GM12878 (cell line): ENCODE measurements around the gene MEGF11. TPM values are rescaled to one million over a fixed set of nuclear protein-coding genes. Genes with fewer than 3 reads are reported as not detected.

ENCODE experiments used
- ATAC-seq: fragments of 200-7000 bp; cut with Tn5 transposase; 3 replicates; pipeline ENCODE4 v1.9.1; 2020; ENCODE audit warnings: mild to moderate bottlenecking, moderate library complexity
- BruUV-seq: library from RNA; stranded (reverse); fragments of 400-500 nt; replicated peaks from 2 replicates; lab custom pipeline; 2021; lab: Mats Ljungman, UMichigan
- CTCF ChIA-PET: fragments of 300-600 bp; sonication (Branson Sonifier 250); formaldehyde crosslinking; extraction: SDS; loops from one replicate; lab custom pipeline; 2021; ENCODE audit warnings: inconsistent platforms; lab: Yijun Ruan, JAX
- POLR2A ChIA-PET: fragments of 350-600 bp; formaldehyde crosslinking; extraction: SDS; loops from one replicate; lab custom pipeline; 2021; ENCODE audit warnings: inconsistent platforms; lab: Charles Lee
- RAD21 ChIA-PET: fragments of 300-600 bp; sonication (Branson Sonifier 250); formaldehyde crosslinking; loops from one replicate; lab custom pipeline; 2023; ENCODE audit warnings: antibody characterized with exemption; ENCODE audit not compliant: unreplicated experiment; lab: Charles Lee
- SMC1A ChIA-PET: fragments of 300-600 bp; sonication (Branson Sonifier 250); formaldehyde crosslinking; loops from one replicate; lab custom pipeline; 2023; ENCODE audit not compliant: unreplicated experiment, uncharacterized antibody; lab: Charles Lee
- DNase-seq: peaks from one replicate; pipeline ENCODE4 v3.0.0-alpha.2; 2011; ENCODE audit warnings: low read depth, low spot score
- FAIRE-seq: peaks from 3 replicates; lab custom pipeline; 2011; peaks lifted over from hg19 to GRCh38; lab: Jason Lieb, UNC
- H2AFZ ChIP-seq: 2 replicates; pipeline ENCODE4 v1.6.0; 2011; ENCODE audit warnings: low read depth, low read length, control low read depth; ENCODE audit not compliant: control insufficient read depth
- H3K27ac ChIP-seq: 2 replicates; pipeline ENCODE4 v1.5.1; 2011; ENCODE audit warnings: control low read depth; ENCODE audit not compliant: control insufficient read depth, insufficient read depth
- H3K27me3 ChIP-seq, 2 experiments: replicated peaks in 1 of 2; 2 replicates each; pipeline versions ENCODE4 v1.6.0 to v1.6.1; 2011; ENCODE audit warnings: low read length in 1 of 2; ENCODE audit not compliant: control insufficient read depth in 2 of 2, insufficient read depth in 2 of 2
- H3K36me3 ChIP-seq, 2 experiments: 2 replicates each; pipeline ENCODE4 v1.5.1; 2011; ENCODE audit warnings: low read length in 1 of 2; ENCODE audit not compliant: control insufficient read depth in 2 of 2, insufficient read depth in 2 of 2
- H3K4me1 ChIP-seq: 2 replicates; pipeline ENCODE4 v1.6.1; 2011; ENCODE audit warnings: mild to moderate bottlenecking, low read length, moderate library complexity, mixed read lengths; ENCODE audit not compliant: control insufficient read depth, insufficient read depth
- H3K4me2 ChIP-seq: 2 replicates; pipeline ENCODE4 v1.6.0; 2011; ENCODE audit warnings: control low read depth; ENCODE audit not compliant: control insufficient read depth, insufficient read depth
- H3K4me3 ChIP-seq: fragments of 200-600 bp; sonication (generic); 2 replicates; pipeline ENCODE4 v1.5.1; 2016
- H3K79me2 ChIP-seq: 2 replicates; pipeline ENCODE4 v1.6.0; 2011; ENCODE audit warnings: low read length; ENCODE audit not compliant: control insufficient read depth, insufficient read depth
- H3K9ac ChIP-seq: 2 replicates; pipeline ENCODE4 v1.8.0; 2011; ENCODE audit warnings: low read length, control low read depth, mixed read lengths; ENCODE audit not compliant: control insufficient read depth, insufficient read depth
- H3K9me3 ChIP-seq: replicated peaks from 3 replicates; pipeline ENCODE4 v1.5.1; 2011; ENCODE audit warnings: mild to moderate bottlenecking, low read length; ENCODE audit not compliant: control insufficient read depth, insufficient read depth
- H4K20me1 ChIP-seq: 2 replicates; pipeline ENCODE4 v1.6.0; 2011; ENCODE audit not compliant: control insufficient read depth, insufficient read depth
- BACH1 ChIP-seq: fragments of 450-650 bp; IDR thresholded peaks from 2 replicates; pipeline ENCODE4 v1.6.1; 2017; ENCODE audit warnings: mild to moderate bottlenecking, borderline replicate concordance
- CUX1 ChIP-seq: IDR thresholded peaks from 2 replicates; pipeline ENCODE4 v1.6.1; 2012; ENCODE audit warnings: improper control_type of control experiment, low read depth, low read length; ENCODE audit not compliant: insufficient replicate concordance
- GABPA ChIP-seq: IDR thresholded peaks from 2 replicates; pipeline ENCODE4 v1.6.1; 2014; ENCODE audit warnings: antibody characterized with exemption, low read depth, mild to moderate bottlenecking, inconsistent platforms
- GATAD2B ChIP-seq: fragments of 450-650 bp; conservative IDR thresholded peaks from 2 replicates; pipeline ENCODE4 v1.6.1; 2017; ENCODE audit warnings: low read depth, mild to moderate bottlenecking, moderate library complexity
- NFIC ChIP-seq: IDR thresholded peaks from 2 replicates; pipeline ENCODE4 v1.6.1; 2012; ENCODE audit warnings: low read depth, mild to moderate bottlenecking, inconsistent platforms, low read length, moderate library complexity
- NR2C1 ChIP-seq: fragments of 450-650 bp; IDR thresholded peaks from 2 replicates; pipeline ENCODE4 v1.6.1; 2017; ENCODE audit warnings: antibody characterized with exemption, mild to moderate bottlenecking, moderate library complexity
- NR2F1 ChIP-seq: fragments of 450-650 bp; conservative IDR thresholded peaks from 2 replicates; pipeline ENCODE4 v1.6.1; 2017; ENCODE audit warnings: mild to moderate bottlenecking
- POLR2AphosphoS2 ChIP-seq: IDR thresholded peaks from 2 replicates; pipeline ENCODE4 v1.6.1; 2011; ENCODE audit warnings: low read depth, mild to moderate bottlenecking, low read length, improper control_type of control experiment, moderate library complexity
- SMARCA5 ChIP-seq: fragments of 450-650 bp; IDR thresholded peaks from 2 replicates; pipeline ENCODE4 v1.6.1; 2017; ENCODE audit warnings: mild to moderate bottlenecking
- SMC3 ChIP-seq: IDR thresholded peaks from 2 replicates; pipeline ENCODE4 v1.6.1; 2011; ENCODE audit warnings: low read length, improper control_type of control experiment, borderline replicate concordance
- WGBS: methylation state at CpG from one replicate; pipeline ENCODE4 v1.1.6; 2016; ENCODE audit warnings: low lambda C conversion rate; ENCODE audit not compliant: insufficient replicate concordance, insufficient coverage; ENCODE audit errors: missing lambda C conversion rate; 5-methylcytosine and 5-hydroxymethylcytosine counted together
- in situ Hi-C: fragments of 300-500 bp; cut with MboI; formaldehyde crosslinking; loops from 9 replicates; pipeline ENCODE4 v1.14.3; 2018; ENCODE audit warnings: mixed read lengths
- intact Hi-C: fragments of 100-400 bp; cut with micrococcal nuclease; formaldehyde crosslinking; loops from one replicate; pipeline ENCODE4 v1.14.2; 2022; ENCODE audit not compliant: unreplicated experiment
- polyA plus RNA-seq, 11 experiments: library from polyadenylated mRNA; depleted of rRNA in 4 of 11; unstranded in 6 of 11; stranded (reverse) in 5 of 11; fragments of >200 nt; fragmentation: Nextera tagmentation in 4 of 11; fragmentation: Illumina TruSeq in 1 of 11; extraction: Ambion mirVana in 4 of 11; extraction: Trizol in 1 of 11; gene quantifications; 1 replicate in 1 of 11; 2 replicates in 10 of 11; pipeline versions ENCODE4 v1.2.1 to v1.2.3, GENCODE V29; 2011 to 2016; ENCODE audit warnings: inconsistent platforms in 2 of 11, missing spikeins in 2 of 11, low read depth in 1 of 11
- total RNA-seq, 4 experiments: library from RNA; depleted of rRNA in 3 of 4; stranded (reverse); fragments of >200 nt in 3 of 4; fragmentation: Illumina TruSeq in 1 of 4; extraction: Trizol in 1 of 4; gene quantifications; 2 replicates each; pipeline versions ENCODE4 v1.2.1 to v1.2.3, GENCODE V29; 2013 to 2021
- TF ChIP-seq, protein P1 (sequence below): IDR thresholded peaks from 2 replicates; pipeline ENCODE4 v1.6.1; 2012; ENCODE audit warnings: low read depth, low read length, improper control_type of control experiment
- TF ChIP-seq, protein P2 (sequence below): IDR thresholded peaks from 2 replicates; pipeline ENCODE4 v1.6.1; 2011; ENCODE audit warnings: low read depth, low read length, improper control_type of control experiment, borderline replicate concordance

Gene MEGF11
- total and polyA plus RNA-seq, 10 of the 15 experiments (the other 5 are each of a cell fraction or from before 2014, with no cell fraction given) = 0.03 to 1.7 (median 0.49) TPM

DNA sequence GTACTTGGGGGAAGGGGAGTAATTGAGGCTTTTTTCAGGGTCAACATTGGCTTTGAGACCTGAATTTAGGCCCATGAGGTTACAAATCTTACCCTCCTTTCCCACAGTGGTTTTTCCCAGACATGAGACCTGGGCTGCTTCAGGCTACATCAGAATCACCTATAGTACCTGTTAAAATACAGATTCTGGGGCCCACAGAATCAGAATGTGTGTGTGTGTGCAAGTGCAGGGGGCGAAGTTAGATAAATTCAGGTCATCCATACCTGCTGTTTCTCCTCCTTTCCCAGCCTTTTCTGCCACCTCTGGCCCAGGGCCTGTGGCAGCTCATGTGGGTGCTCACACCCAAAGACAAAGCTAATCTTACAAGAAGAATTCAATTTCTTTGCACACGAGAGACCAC lies 273.7 kb downstream of the MEGF11 start:
- ChIA-PET CTCF (interaction anchor here (0.6 to 3.9 kb wide), 10 partner anchors 9 to 962 kb away, joined by 3 to 19 read pairs (median 3); no protein-coding TSS in a partner anchor), RAD21 (interaction anchor here (0.8 to 2.2 kb wide), 5 partner anchors 10 to 109 kb away, joined by 4 to 14 read pairs (median 4); no protein-coding TSS in a partner anchor), POLR2A (interaction anchor here (0.6 to 1.4 kb wide), 4 partner anchors 12 to 60 kb away, joined by 3 to 5 read pairs (median 4); no protein-coding TSS in a partner anchor), SMC1A (interaction anchor here (1.6 to 4.6 kb wide), 4 partner anchors 59 to 116 kb away, joined by 4 to 21 read pairs (median 10); no protein-coding TSS in a partner anchor)
- in situ Hi-C loops (no loop called here), intact Hi-C loops (loop anchor here (10.0 kb wide), 1 partner anchor 305 kb away; no protein-coding TSS in a partner anchor)
- Histone ChIP-seq H3K9me3 (no peaks in the 10 kb centered on the region), H3K4me1 (no peaks in the 10 kb centered on the region; the same call in 1 of the 2 replicates), H3K9ac (no peak overlapping the region), H3K79me2 (no peaks in the 10 kb centered on the region), H2AFZ (no peak overlapping the region), H4K20me1 (no peaks in the 10 kb centered on the region), H3K4me2 (no peak overlapping the region), H3K36me3 (no peaks in the 10 kb centered on the region), H3K4me3 (no peak overlapping the region), H3K27ac (no peak overlapping the region), H3K27me3 (peaks cover 0 to 1% of the 10 kb centered on the region in 2 experiments; a peak in 1 of 4 replicates)
- no peak for DNase-seq
- no TSS peak for BruUV-seq
- WGBS = 8% methylated on average over 2 of the region's 2 CpGs
- FAIRE-seq = no peak
- no peak for ATAC-seq
- no peak for TF ChIP-seq POLR2AphosphoS2
- TF ChIP-seq SMARCA5 = no peak
- TF ChIP-seq NR2C1 = no peak
- no peak for TF ChIP-seq GATAD2B
- no peak for TF ChIP-seq CUX1
- TF ChIP-seq BACH1 = no peak
- TF ChIP-seq SMC3 = no peak
- TF ChIP-seq, protein P1, sequence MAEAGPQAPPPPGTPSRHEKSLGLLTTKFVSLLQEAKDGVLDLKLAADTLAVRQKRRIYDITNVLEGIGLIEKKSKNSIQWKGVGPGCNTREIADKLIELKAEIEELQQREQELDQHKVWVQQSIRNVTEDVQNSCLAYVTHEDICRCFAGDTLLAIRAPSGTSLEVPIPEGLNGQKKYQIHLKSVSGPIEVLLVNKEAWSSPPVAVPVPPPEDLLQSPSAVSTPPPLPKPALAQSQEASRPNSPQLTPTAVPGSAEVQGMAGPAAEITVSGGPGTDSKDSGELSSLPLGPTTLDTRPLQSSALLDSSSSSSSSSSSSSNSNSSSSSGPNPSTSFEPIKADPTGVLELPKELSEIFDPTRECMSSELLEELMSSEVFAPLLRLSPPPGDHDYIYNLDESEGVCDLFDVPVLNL = no peak
- no peak for TF ChIP-seq NR2F1
- no peak for TF ChIP-seq NFIC
- TF ChIP-seq, protein P2, sequence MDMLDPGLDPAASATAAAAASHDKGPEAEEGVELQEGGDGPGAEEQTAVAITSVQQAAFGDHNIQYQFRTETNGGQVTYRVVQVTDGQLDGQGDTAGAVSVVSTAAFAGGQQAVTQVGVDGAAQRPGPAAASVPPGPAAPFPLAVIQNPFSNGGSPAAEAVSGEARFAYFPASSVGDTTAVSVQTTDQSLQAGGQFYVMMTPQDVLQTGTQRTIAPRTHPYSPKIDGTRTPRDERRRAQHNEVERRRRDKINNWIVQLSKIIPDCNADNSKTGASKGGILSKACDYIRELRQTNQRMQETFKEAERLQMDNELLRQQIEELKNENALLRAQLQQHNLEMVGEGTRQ = no peak
- no peak for TF ChIP-seq GABPA
